Naive thymus-derived CD4-positive, alpha-beta T cell (primary cell): ENCODE results near the gene CTPS2. TPM values are rescaled to one million over a fixed set of nuclear protein-coding genes. Genes with fewer than 3 reads are reported as not detected.

ENCODE experiments used
- ATAC-seq: fragments of 150-1000 bp; cut with Tn5 transposase; 2 replicates; pipeline ENCODE4 v1.10.0; 2021; ENCODE audit warnings: mild to moderate bottlenecking, moderate library complexity
- CTCF ChIA-PET: fragments of 350-600 bp; sonication (Branson Sonifier 250); formaldehyde crosslinking; loops from one replicate; lab custom pipeline; 2021; ENCODE audit warnings: antibody characterized with exemption; lab: Charles Lee
- POLR2A ChIA-PET: fragments of 350-600 bp; sonication (Branson Sonifier 250); formaldehyde crosslinking; loops from one replicate; lab custom pipeline; 2021; ENCODE audit warnings: antibody characterized with exemption, inconsistent platforms; lab: Charles Lee
- DNase-seq, 9 donors: peaks; one replicate each; pipeline versions ENCODE4 v3.0.0 to v3.0.0-alpha.2; 2020 to 2022; ENCODE audit warnings: mixed read lengths in 1 of 9
- H3K27ac ChIP-seq: one replicate; pipeline ENCODE4 v1.7.0; 2013; ENCODE audit warnings: mild to moderate bottlenecking, low read depth, low read length, moderate library complexity
- H3K27me3 ChIP-seq, 2 donors: one replicate each; pipeline ENCODE4 v1.7.0; 2013; ENCODE audit warnings: low read length in 2 of 2, mild to moderate bottlenecking in 2 of 2, moderate library complexity in 2 of 2; ENCODE audit not compliant: control insufficient read depth in 2 of 2, insufficient read depth in 2 of 2
- H3K36me3 ChIP-seq, 3 experiments: 1 replicate in 2 of 3; 2 replicates in 1 of 3; pipeline ENCODE4 v1.7.0; 2013; ENCODE audit warnings: low read length in 3 of 3, mild to moderate bottlenecking in 3 of 3, moderate library complexity in 1 of 3; ENCODE audit not compliant: insufficient read depth in 3 of 3, control insufficient read depth in 2 of 3
- H3K4me1 ChIP-seq, 2 donors: one replicate each; pipeline ENCODE4 v1.7.0; 2013; ENCODE audit warnings: low read length in 2 of 2, mild to moderate bottlenecking in 2 of 2, moderate library complexity in 1 of 2; ENCODE audit not compliant: control insufficient read depth in 2 of 2, insufficient read depth in 2 of 2
- H3K4me3 ChIP-seq: 2 replicates; pipeline ENCODE4 v1.7.0; 2013; ENCODE audit warnings: mild to moderate bottlenecking, low read length
- H3K9me3 ChIP-seq, 3 experiments: 1 replicate in 2 of 3; 2 replicates in 1 of 3; pipeline ENCODE4 v1.7.0; 2013; ENCODE audit warnings: low read length in 3 of 3; ENCODE audit not compliant: control insufficient read depth in 2 of 3
- H3K27ac Mint-ChIP-seq, 9 donors: one replicate each; pipeline ENCODE4 v1.8.0; 2020 to 2022; ENCODE audit warnings: mixed read lengths in 9 of 9, mild to moderate bottlenecking in 8 of 9, moderate library complexity in 5 of 9, inconsistent platforms in 2 of 9
- H3K27me3 Mint-ChIP-seq, 5 donors: one replicate each; pipeline ENCODE4 v1.8.0; 2021 to 2022; ENCODE audit warnings: mixed read lengths in 5 of 5, mild to moderate bottlenecking in 1 of 5
- H3K36me3 Mint-ChIP-seq, 5 donors: one replicate each; pipeline ENCODE4 v1.8.0; 2020 to 2022; ENCODE audit warnings: mixed read lengths in 5 of 5, mild to moderate bottlenecking in 3 of 5, inconsistent platforms in 1 of 5
- H3K4me1 Mint-ChIP-seq, 7 donors: one replicate each; pipeline ENCODE4 v1.8.0; 2020 to 2022; ENCODE audit warnings: mixed read lengths in 7 of 7, mild to moderate bottlenecking in 3 of 7, inconsistent platforms in 1 of 7
- H3K4me3 Mint-ChIP-seq, 10 donors: one replicate each; pipeline ENCODE4 v1.8.0; 2020 to 2022; ENCODE audit warnings: mild to moderate bottlenecking in 10 of 10, mixed read lengths in 10 of 10, moderate library complexity in 6 of 10, inconsistent platforms in 2 of 10
- H3K9me3 Mint-ChIP-seq, 11 donors: one replicate each; pipeline ENCODE4 v1.8.0; 2020 to 2022; ENCODE audit warnings: mixed read lengths in 11 of 11, mild to moderate bottlenecking in 4 of 11, inconsistent platforms in 1 of 11, moderate library complexity in 1 of 11
- intact Hi-C, 2 donors: fragments of 100-400 bp; cut with micrococcal nuclease; formaldehyde crosslinking; loops; one replicate each; pipeline ENCODE4 v1.15.1; 2023
- polyA plus RNA-seq, 2 donors: library from polyadenylated mRNA; unstranded; fragments of 300-500 nt; fragmentation: Illumina TruSeq; gene quantifications; one replicate each; pipeline ENCODE4 v1.2.3, GENCODE V29; 2021
- total RNA-seq, 6 experiments: library from RNA in 5 of 6; stranded (reverse) in 5 of 6; gene quantifications; 1 replicate in 5 of 6; 2 replicates in 1 of 6; pipeline ENCODE4 v1.2.3 and lab custom pipeline; 2021 to 2026

The CTPS2 gene
- total and polyA plus RNA-seq, 7 experiments from 2014 or later, result 2.7 to 8.9 (median 5.6) TPM

DNA sequence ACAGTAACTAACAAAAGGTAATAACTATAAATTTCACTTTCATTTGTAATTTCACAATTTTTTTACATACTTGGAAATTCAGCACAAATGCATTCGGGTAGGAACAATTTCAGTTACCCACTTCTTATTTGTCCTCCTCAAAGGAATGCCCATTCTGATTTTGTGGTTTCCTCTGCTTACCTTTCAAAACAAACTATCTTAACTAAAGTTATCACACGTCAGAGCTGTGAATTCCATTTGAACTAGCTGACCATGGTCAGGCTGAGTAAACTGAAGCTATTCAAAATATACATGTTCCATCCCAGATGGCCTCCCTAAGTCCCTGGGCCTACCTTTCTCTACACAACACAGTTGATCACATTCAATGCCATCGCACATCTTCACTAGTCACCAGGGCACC lies 4.5 kb downstream of the CTPS2 start:
- CTCF ChIA-PET, result no interaction called here
- Mint-ChIP-seq H3K36me3 (peaks cover 0 to 2% (median 0%) of the 10 kb centered on the region in 5 donors), H3K27me3 (no peaks in the 10 kb centered on the region), H3K4me1 (peaks cover 0 to 19% (median 15%) of the 10 kb centered on the region in 7 donors), H3K4me3 (no peak overlapping the region), H3K27ac (no peak overlapping the region), H3K9me3 (no peaks in the 10 kb centered on the region)
- Histone ChIP-seq H3K4me1 (no peaks in the 10 kb centered on the region), H3K27ac (no peak overlapping the region), H3K36me3 (no peaks in the 10 kb centered on the region), H3K9me3 (no peaks in the 10 kb centered on the region), H3K4me3 (no peak overlapping the region), H3K27me3 (no peaks in the 10 kb centered on the region)
- DNase-seq (no peak), ATAC-seq (no peak)
- intact Hi-C loops, result no loop called here
- POLR2A ChIA-PET, result no interaction called here

GRCh38 chrX:16705370-16705769 lies 7.1 kb downstream of the CTPS2 start:
- Mint-ChIP-seq H3K27ac (no peak overlapping the region), H3K4me1 (peaks cover 0 to 4% (median 0%) of the 10 kb centered on the region in 7 donors), H3K9me3 (no peaks in the 10 kb centered on the region), H3K36me3 (peaks cover 0 to 2% (median 0%) of the 10 kb centered on the region in 5 donors), H3K27me3 (no peaks in the 10 kb centered on the region), H3K4me3 (no peak overlapping the region)
- no peak for ATAC-seq
- ChIA-PET CTCF (no interaction called here), POLR2A (no interaction called here)
- Histone ChIP-seq H3K4me1 (no peaks in the 10 kb centered on the region), H3K27ac (no peak overlapping the region), H3K9me3 (no peaks in the 10 kb centered on the region), H3K27me3 (no peaks in the 10 kb centered on the region), H3K4me3 (no peak overlapping the region), H3K36me3 (no peaks in the 10 kb centered on the region)
- intact Hi-C loops, result no loop called here
- no peak for DNase-seq

- H3K27ac ChIP-seq, result no peak overlapping the region
- H3K4me1 Mint-ChIP-seq, result no peaks in the 10 kb centered on the region
- H3K36me3 ChIP-seq, result no peaks in the 10 kb centered on the region
- no peaks in the 10 kb centered on the region for H3K9me3 Mint-ChIP-seq
- no peaks in the 10 kb centered on the region for H3K9me3 ChIP-seq
- H3K4me3 Mint-ChIP-seq, result no peak overlapping the region
- no peaks in the 10 kb centered on the region for H3K27me3 ChIP-seq
- no peaks in the 10 kb centered on the region for H3K27me3 Mint-ChIP-seq
- H3K4me3 ChIP-seq, result no peak overlapping the region
- intact Hi-C loops, result no loop called here
- DNase-seq, result no peak
- H3K4me1 ChIP-seq, result no peaks in the 10 kb centered on the region
- no peak overlapping the region for H3K27ac Mint-ChIP-seq
- no peak for ATAC-seq
- H3K36me3 Mint-ChIP-seq, result no peaks in the 10 kb centered on the region
- ChIA-PET POLR2A (no interaction called here), CTCF (no interaction called here)
Observed at GRCh38 chrX:16702700-16703599, 9.5 kb downstream of the CTPS2 start.

GRCh38 chrX:16700734-16701133 lies 11.7 kb downstream of the CTPS2 start:
- Mint-ChIP-seq H3K27ac (no peak overlapping the region), H3K9me3 (no peaks in the 10 kb centered on the region), H3K4me1 (peaks cover 0 to 5% (median 0%) of the 10 kb centered on the region in 7 donors), H3K36me3 (peaks cover 0 to 3% (median 0%) of the 10 kb centered on the region in 5 donors), H3K27me3 (no peaks in the 10 kb centered on the region), H3K4me3 (no peak overlapping the region)
- DNase-seq (no peak), ATAC-seq (no peak)
- H3K9me3 ChIP-seq, result no peaks in the 10 kb centered on the region
- ChIA-PET POLR2A (no interaction called here), CTCF (no interaction called here)
- H3K4me3 ChIP-seq, result no peak overlapping the region
- H3K27me3 ChIP-seq, result no peaks in the 10 kb centered on the region
- H3K36me3 ChIP-seq, result no peaks in the 10 kb centered on the region
- no peak overlapping the region for H3K27ac ChIP-seq
- H3K4me1 ChIP-seq, result no peaks in the 10 kb centered on the region
- intact Hi-C loops, result no loop called here

DNA sequence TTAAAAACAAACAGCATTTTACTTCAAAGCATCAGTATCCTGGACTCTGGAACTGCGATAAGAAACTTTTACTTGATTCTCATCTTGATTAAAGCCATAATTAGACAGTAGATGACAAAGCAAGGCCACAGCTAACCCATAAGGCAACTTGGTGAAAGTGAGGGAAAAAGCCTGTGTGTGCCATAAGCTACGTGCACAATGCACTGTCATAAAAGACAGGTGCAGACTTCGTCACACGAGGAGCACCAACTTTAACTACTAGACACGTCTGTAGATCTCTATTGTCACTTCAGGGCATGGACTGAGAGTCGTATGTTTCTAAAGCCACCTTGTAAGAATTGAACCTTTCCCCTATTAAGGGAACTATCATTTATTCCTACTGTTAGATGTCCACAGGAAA lies 13.1 kb downstream of the CTPS2 start:
- H3K4me3 ChIP-seq, result no peak overlapping the region
- no peak overlapping the region for H3K4me3 Mint-ChIP-seq
- H3K27ac Mint-ChIP-seq, result no peak overlapping the region
- peaks cover 0 to 5% (median 0%) of the 10 kb centered on the region in 7 donors for H3K4me1 Mint-ChIP-seq
- no peak for DNase-seq
- H3K27me3 Mint-ChIP-seq, result no peaks in the 10 kb centered on the region
- no peak overlapping the region for H3K27ac ChIP-seq
- no peaks in the 10 kb centered on the region for H3K9me3 ChIP-seq
- H3K36me3 Mint-ChIP-seq, result peaks cover 0 to 3% (median 0%) of the 10 kb centered on the region in 5 donors
- ATAC-seq, result no peak
- no peaks in the 10 kb centered on the region for H3K36me3 ChIP-seq
- no peaks in the 10 kb centered on the region for H3K27me3 ChIP-seq
- no peaks in the 10 kb centered on the region for H3K9me3 Mint-ChIP-seq
- POLR2A ChIA-PET, result no interaction called here
- CTCF ChIA-PET, result no interaction called here
- intact Hi-C loops, result no loop called here
- H3K4me1 ChIP-seq, result no peaks in the 10 kb centered on the region

- Histone ChIP-seq H3K9me3 (no peaks in the 10 kb centered on the region), H3K4me1 (no peaks in the 10 kb centered on the region), H3K36me3 (no peaks in the 10 kb centered on the region), H3K27me3 (no peaks in the 10 kb centered on the region), H3K27ac (no peak overlapping the region), H3K4me3 (no peak overlapping the region)
- ChIA-PET POLR2A (no interaction called here), CTCF (no interaction called here)
- Mint-ChIP-seq H3K4me1 (peaks cover 0 to 5% (median 0%) of the 10 kb centered on the region in 7 donors), H3K9me3 (no peaks in the 10 kb centered on the region), H3K27me3 (no peaks in the 10 kb centered on the region), H3K4me3 (no peak overlapping the region), H3K27ac (no peak overlapping the region), H3K36me3 (peaks cover 0 to 3% (median 0%) of the 10 kb centered on the region in 5 donors)
- intact Hi-C loops, result no loop called here
- no peak for DNase-seq
- ATAC-seq, result no peak
Observed at GRCh38 chrX:16696956-16697355, 15.5 kb downstream of the CTPS2 start.
